Naive B cell (primary cell): ENCODE measurements around the gene USP34. TPM values are rescaled to one million over a fixed set of nuclear protein-coding genes. Genes with fewer than 3 reads are reported as not detected.
"Not testable (repeated sequence)": the region's sequence is repeated elsewhere in the genome, so short reads cannot be mapped to it uniquely, and the experiment has no call there.

Source experiments
- ATAC-seq, 2 donors: fragments of 150-1000 bp; cut with Tn5 transposase; 2 replicates each; pipeline ENCODE4 v1.10.0; 2021; ENCODE audit warnings: low read depth in 2 of 2, mild to moderate bottlenecking in 2 of 2, moderate library complexity in 2 of 2
- DNase-seq: peaks from one replicate; pipeline ENCODE4 v3.0.0; 2022
- H3K27ac Mint-ChIP-seq, 6 donors: one replicate each; pipeline ENCODE4 v1.8.0; 2020 to 2022; ENCODE audit warnings: mild to moderate bottlenecking in 6 of 6, mixed read lengths in 6 of 6, moderate library complexity in 5 of 6, inconsistent platforms in 2 of 6
- H3K27me3 Mint-ChIP-seq, 3 donors: one replicate each; pipeline ENCODE4 v1.8.0; 2021 to 2022; ENCODE audit warnings: mixed read lengths in 3 of 3, mild to moderate bottlenecking in 1 of 3
- H3K36me3 Mint-ChIP-seq, 2 donors: one replicate each; pipeline ENCODE4 v1.8.0; 2020 to 2022; ENCODE audit warnings: mixed read lengths in 2 of 2, inconsistent platforms in 1 of 2, mild to moderate bottlenecking in 1 of 2
- H3K4me1 Mint-ChIP-seq, 3 donors: one replicate each; pipeline ENCODE4 v1.8.0; 2020 to 2022; ENCODE audit warnings: mixed read lengths in 3 of 3, inconsistent platforms in 1 of 3, mild to moderate bottlenecking in 1 of 3, moderate library complexity in 1 of 3
- H3K4me3 Mint-ChIP-seq, 8 donors: one replicate each; pipeline ENCODE4 v1.8.0; 2020 to 2022; ENCODE audit warnings: mild to moderate bottlenecking in 8 of 8, mixed read lengths in 8 of 8, moderate library complexity in 8 of 8, inconsistent platforms in 2 of 8
- H3K9me3 Mint-ChIP-seq, 7 donors: one replicate each; pipeline ENCODE4 v1.8.0; 2020 to 2022; ENCODE audit warnings: mixed read lengths in 7 of 7, mild to moderate bottlenecking in 5 of 7, inconsistent platforms in 2 of 7, moderate library complexity in 1 of 7
- polyA plus RNA-seq, 6 donors: library from polyadenylated mRNA; unstranded; fragments of 300-500 nt; fragmentation: Illumina TruSeq; gene quantifications; one replicate each; pipeline ENCODE4 v1.2.3, GENCODE V29; 2021; ENCODE audit warnings: low read depth in 6 of 6

The USP34 gene
- polyA plus RNA-seq, 6 donors from 2014 or later, result 16.1 to 26.9 (median 21.4) TPM

GRCh38 chr2:61454972-61455371 lies 15.9 kb downstream of the USP34 start:
- not testable (repeated sequence) for ATAC-seq, H3K36me3 Mint-ChIP-seq, H3K9me3 Mint-ChIP-seq, DNase-seq, H3K27me3 Mint-ChIP-seq
- H3K4me3 Mint-ChIP-seq, result peak overlapping the region in 1 of 8 donors; percentile 54
- peak overlapping the region in 1 of 6 donors; percentile 12 for H3K27ac Mint-ChIP-seq
- H3K4me1 Mint-ChIP-seq, result peaks cover 36 to 81% (median 60%) of the 10 kb centered on the region in 3 donors

DNA sequence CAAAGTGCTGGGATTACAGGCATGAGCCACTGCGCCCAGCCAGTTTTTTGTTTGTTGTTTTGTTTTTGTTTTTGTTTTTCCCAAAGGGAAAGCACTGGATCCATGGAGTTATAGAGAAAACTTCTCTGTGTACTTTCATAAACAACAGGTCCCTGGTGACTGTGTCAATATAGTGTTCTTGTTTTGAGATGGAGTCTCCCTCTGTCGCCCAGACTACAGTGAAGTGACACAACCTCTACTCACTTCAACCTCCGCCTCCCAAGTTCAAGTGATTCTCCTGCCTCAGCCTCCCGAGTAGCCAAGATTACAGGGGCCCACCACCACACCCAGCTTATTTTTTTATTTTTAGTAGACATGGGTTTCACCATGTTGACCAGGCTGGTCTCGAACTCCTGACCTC lies 16.5 kb downstream of the USP34 start:
- Mint-ChIP-seq H3K36me3 (peaks cover 0 to 3% of the 10 kb centered on the region in 2 donors), H3K4me1 (peaks cover 39 to 81% (median 62%) of the 10 kb centered on the region in 3 donors), H3K27ac (peak overlapping the region in 2 of 6 donors; percentile 38 to 63), H3K4me3 (peak overlapping the region in 2 of 8 donors; percentile 47 to 53), H3K9me3 (peaks cover 0 to 2% (median 0%) of the 10 kb centered on the region in 7 donors), H3K27me3 (no peaks in the 10 kb centered on the region)
- DNase-seq (no peak), ATAC-seq (no peak)

DNA sequence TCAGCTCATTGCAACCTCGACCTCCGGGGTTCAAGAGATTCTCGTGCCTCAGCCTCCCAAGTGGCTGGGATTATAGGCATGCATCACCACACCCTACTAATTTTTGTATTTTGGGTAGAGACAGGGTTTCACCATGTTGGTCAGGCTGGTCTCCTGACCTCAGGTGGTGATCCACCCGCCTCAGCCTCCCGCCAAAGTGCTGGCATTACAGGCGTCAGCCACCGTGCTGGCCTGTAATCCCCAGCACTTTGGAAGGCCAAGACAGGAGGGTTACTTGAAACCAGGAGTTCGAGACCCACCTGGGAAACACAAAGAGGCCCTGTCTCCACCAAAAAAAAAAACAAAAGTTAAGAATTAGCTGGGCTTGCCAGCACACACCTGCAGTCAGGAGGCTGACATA lies 18.5 kb downstream of the USP34 start:
- Mint-ChIP-seq H3K36me3 (no peaks in the 10 kb centered on the region), H3K4me1 (peaks cover 28 to 81% (median 61%) of the 10 kb centered on the region in 3 donors), H3K27me3 (no peaks in the 10 kb centered on the region), H3K9me3 (peaks cover 0 to 2% (median 0%) of the 10 kb centered on the region in 7 donors), H3K27ac (peak overlapping the region in 4 of 6 donors; percentile 5 to 88 (median 72)), H3K4me3 (no peak overlapping the region)
- no peak for DNase-seq
- ATAC-seq, result no peak

- peaks cover 23 to 81% (median 59%) of the 10 kb centered on the region in 3 donors for H3K4me1 Mint-ChIP-seq
- H3K27ac Mint-ChIP-seq, result peak overlapping the region in 3 of 6 donors; percentile 53 to 74 (median 56)
- H3K9me3 Mint-ChIP-seq, result peaks cover 0 to 2% (median 0%) of the 10 kb centered on the region in 7 donors
Observed at GRCh38 chr2:61451178-61451577, 19.7 kb downstream of the USP34 start.

DNA sequence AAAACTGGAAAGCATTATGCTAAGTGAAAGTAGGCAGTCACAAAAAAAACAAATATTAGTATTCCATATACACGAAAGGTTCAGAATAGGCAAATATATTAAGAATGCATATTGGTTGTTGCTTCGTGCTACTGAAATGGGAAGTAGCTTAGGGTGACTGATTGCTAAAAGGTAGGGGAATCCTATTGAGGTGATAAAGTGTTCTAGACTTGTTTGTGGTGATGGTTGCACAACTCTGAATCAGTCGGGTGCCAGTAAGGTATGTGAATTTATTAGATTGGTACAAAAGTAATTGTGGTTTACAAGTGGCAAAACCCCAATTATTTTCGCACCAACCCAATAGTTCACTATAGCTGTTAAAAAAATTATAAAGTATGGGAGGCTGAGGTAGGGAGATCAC lies 20.7 kb downstream of the USP34 start:
- Mint-ChIP-seq H3K36me3 (no peaks in the 10 kb centered on the region), H3K27me3 (no peaks in the 10 kb centered on the region), H3K4me1 (peaks cover 15 to 76% (median 52%) of the 10 kb centered on the region in 3 donors), H3K4me3 (peak overlapping the region in 2 of 8 donors; percentile 9 to 61), H3K27ac (peak overlapping the region in 3 of 6 donors; percentile 43 to 84 (median 69)), H3K9me3 (peaks cover 0 to 2% (median 0%) of the 10 kb centered on the region in 7 donors)
- peak; percentile 82 to 85 for ATAC-seq
- peak; percentile 21 for DNase-seq

More at GRCh38 chr2:61451178-61451577, 19.7 kb downstream of the USP34 start:
- no peak for ATAC-seq
- no peak for DNase-seq
- no peaks in the 10 kb centered on the region for H3K36me3 Mint-ChIP-seq
- H3K27me3 Mint-ChIP-seq, result no peaks in the 10 kb centered on the region
- H3K4me3 Mint-ChIP-seq, result peak overlapping the region in 1 of 8 donors; percentile 33

DNA sequence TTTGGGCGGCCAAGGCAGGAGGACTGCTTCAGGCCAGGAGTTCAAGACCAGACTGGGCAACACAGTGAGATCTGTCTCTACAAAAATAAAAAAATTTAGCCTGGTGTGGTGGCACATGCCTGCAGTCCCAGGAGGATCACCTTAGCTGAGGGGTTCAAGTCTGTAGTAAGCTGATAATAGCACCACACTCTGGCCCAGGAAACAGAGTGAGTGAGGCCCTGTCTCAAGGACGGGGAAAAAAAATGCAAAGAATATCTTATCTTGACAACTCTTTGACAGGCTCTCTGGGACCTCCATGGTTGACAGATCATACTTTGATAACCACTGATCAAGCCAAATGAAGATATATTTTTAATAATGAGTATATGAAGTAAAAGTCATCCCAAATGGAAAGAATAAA lies 22.7 kb downstream of the USP34 start:
- H3K27me3 Mint-ChIP-seq, result no peaks in the 10 kb centered on the region
- no peak for DNase-seq
- H3K4me3 Mint-ChIP-seq, result peak overlapping the region in 2 of 8 donors; percentile 5 to 33
- H3K4me1 Mint-ChIP-seq, result peaks cover 32 to 78% (median 58%) of the 10 kb centered on the region in 3 donors
- no peak for ATAC-seq
- H3K36me3 Mint-ChIP-seq, result peaks cover 0 to 15% of the 10 kb centered on the region in 2 donors
- no peak overlapping the region for H3K27ac Mint-ChIP-seq
- peaks cover 0 to 4% (median 0%) of the 10 kb centered on the region in 7 donors for H3K9me3 Mint-ChIP-seq

- Mint-ChIP-seq H3K36me3 (peaks cover 0 to 15% of the 10 kb centered on the region in 2 donors), H3K4me3 (peak overlapping the region in 3 of 8 donors; percentile 34 to 73 (median 47)), H3K4me1 (peaks cover 40 to 87% (median 65%) of the 10 kb centered on the region in 3 donors), H3K27ac (peak overlapping the region in 4 of 6 donors; percentile 49 to 73 (median 59))
- not testable (repeated sequence) for DNase-seq, H3K27me3 Mint-ChIP-seq, H3K9me3 Mint-ChIP-seq, ATAC-seq
Observed at GRCh38 chr2:61446971-61447370, 23.9 kb downstream of the USP34 start.

DNA sequence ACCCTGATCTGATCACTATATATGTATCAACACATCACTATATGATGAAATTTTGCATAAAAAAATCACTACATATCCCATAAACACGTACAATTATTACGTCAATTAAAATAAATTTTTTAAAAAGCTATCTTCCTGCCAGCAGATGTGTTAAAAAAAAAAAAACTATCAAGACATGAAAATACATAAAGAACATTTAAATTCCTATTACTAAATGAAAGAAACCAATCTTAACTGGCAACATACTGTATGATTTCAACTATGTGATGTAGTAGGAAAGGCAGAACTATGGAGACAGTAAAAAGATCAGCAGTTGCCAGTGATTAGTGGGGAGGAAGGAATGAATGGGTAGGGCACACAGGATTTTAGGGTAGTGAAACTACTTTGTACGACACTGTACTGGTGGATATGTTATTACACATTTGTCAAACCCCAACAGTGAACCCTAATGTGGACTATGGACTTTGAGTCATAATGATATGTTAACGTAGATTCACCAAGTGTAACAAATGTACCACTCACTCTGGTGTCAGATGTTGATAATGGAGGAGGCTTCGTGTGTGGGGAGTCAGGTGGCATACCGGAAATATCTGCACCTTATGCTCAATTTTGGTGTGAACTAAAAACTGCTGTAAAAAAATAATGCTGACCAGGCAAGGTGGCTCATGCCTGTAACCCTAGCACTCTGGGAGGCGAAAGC lies 27.4 kb downstream of the USP34 start:
- Mint-ChIP-seq H3K36me3 (peaks cover 4 to 15% of the 10 kb centered on the region in 2 donors), H3K4me1 (peaks cover 50 to 88% (median 81%) of the 10 kb centered on the region in 3 donors), H3K27ac (peak overlapping the region; percentile 77 to 90 (median 86)), H3K27me3 (no peaks in the 10 kb centered on the region), H3K4me3 (peak overlapping the region; percentile 38 to 67 (median 58)), H3K9me3 (peaks cover 0 to 4% (median 3%) of the 10 kb centered on the region in 7 donors)
- DNase-seq (peak; percentile 60), ATAC-seq (peak; percentile 90)

DNA sequence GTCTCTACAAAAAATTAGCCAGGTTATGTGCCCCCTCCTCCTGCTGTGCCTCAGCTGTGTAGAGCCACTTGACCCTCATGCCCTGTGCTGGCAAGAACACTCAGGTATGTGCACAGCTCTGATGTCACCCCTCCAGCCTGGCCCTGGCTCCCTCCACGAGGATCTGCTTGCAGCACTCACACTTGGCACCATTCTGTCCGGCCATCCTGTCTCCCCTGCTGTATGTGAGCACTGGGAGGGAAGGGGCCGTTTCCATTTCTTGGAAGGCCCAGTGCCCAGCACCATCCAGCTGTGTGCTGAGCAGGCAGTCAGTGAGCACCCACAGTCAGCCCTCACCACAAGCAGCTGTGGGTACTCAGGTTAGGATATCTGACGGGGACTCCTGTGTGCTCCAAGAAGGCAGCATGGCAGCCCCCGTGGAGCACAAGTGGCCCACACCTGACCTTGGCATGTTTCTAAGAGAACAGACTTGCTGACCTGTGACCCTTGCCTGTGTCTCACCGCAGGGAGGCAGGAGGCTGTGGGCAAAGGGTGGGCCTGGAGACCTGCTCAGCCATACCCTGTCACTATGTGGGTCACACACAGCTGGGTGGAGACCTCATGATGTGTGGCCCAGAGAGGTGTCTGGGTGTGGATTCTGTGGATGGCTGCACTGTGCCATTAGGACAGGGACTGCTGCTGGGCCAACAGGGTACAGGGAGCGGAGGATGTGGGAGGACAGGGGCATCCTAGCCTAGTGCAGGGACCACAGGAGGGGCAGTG lies 31.5 kb downstream of the USP34 start:
- peaks cover 5 to 27% of the 10 kb centered on the region in 2 donors for H3K36me3 Mint-ChIP-seq

DNA sequence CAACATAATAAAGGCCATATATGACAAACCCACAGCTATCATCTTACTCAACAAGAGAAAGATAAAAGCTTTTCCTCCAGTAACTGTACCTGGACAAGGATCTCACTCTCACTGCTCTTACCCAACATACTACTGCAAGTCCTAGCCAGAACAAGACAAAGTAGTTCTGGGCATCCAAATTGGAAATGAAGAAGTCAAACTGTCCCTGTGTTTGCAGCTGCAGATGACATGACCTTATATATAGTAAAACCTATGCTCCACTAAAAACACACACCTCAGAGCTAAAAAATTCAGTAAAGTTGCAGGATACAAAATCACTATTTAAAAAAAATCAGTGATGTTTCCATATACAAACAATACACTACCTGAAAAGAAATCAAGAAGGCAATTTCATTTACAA lies 32.2 kb downstream of the USP34 start:
- DNase-seq, result no peak
- Mint-ChIP-seq H3K9me3 (peaks cover 9 to 23% (median 15%) of the 10 kb centered on the region in 7 donors), H3K4me1 (peaks cover 69 to 89% (median 83%) of the 10 kb centered on the region in 3 donors)

More for the DNA sequence above, 31.5 kb downstream of the USP34 start:
- DNase-seq (no peak), ATAC-seq (no peak)
- no peaks in the 10 kb centered on the region for H3K27me3 Mint-ChIP-seq
- peaks cover 9 to 23% (median 17%) of the 10 kb centered on the region in 7 donors for H3K9me3 Mint-ChIP-seq
- peaks cover 68 to 89% (median 83%) of the 10 kb centered on the region in 3 donors for H3K4me1 Mint-ChIP-seq
- peak overlapping the region; percentile 59 to 86 (median 78) for H3K27ac Mint-ChIP-seq
- peak overlapping the region in 3 of 8 donors; percentile 13 to 64 (median 24) for H3K4me3 Mint-ChIP-seq

GRCh38 chr2:61437170-61437569 lies 33.7 kb downstream of the USP34 start:
- ATAC-seq (no peak), DNase-seq (no peak)
- H3K9me3 Mint-ChIP-seq, result peaks cover 9 to 23% (median 15%) of the 10 kb centered on the region in 7 donors
- H3K27ac Mint-ChIP-seq, result peak overlapping the region in 4 of 6 donors; percentile 21 to 76 (median 52)
- peak overlapping the region in 2 of 8 donors; percentile 15 to 74 for H3K4me3 Mint-ChIP-seq
- H3K4me1 Mint-ChIP-seq, result peaks cover 64 to 83% (median 81%) of the 10 kb centered on the region in 3 donors
- no peaks in the 10 kb centered on the region for H3K27me3 Mint-ChIP-seq
- H3K36me3 Mint-ChIP-seq, result peaks cover 5 to 16% of the 10 kb centered on the region in 2 donors

More for the DNA sequence above, 32.2 kb downstream of the USP34 start:
- Mint-ChIP-seq H3K27me3 (no peaks in the 10 kb centered on the region), H3K27ac (peak overlapping the region in 4 of 6 donors; percentile 49 to 83 (median 78)), H3K36me3 (peaks cover 5 to 20% of the 10 kb centered on the region in 2 donors), H3K4me3 (peak overlapping the region in 2 of 8 donors; percentile 13 to 64)
- ATAC-seq, result no peak

DNA sequence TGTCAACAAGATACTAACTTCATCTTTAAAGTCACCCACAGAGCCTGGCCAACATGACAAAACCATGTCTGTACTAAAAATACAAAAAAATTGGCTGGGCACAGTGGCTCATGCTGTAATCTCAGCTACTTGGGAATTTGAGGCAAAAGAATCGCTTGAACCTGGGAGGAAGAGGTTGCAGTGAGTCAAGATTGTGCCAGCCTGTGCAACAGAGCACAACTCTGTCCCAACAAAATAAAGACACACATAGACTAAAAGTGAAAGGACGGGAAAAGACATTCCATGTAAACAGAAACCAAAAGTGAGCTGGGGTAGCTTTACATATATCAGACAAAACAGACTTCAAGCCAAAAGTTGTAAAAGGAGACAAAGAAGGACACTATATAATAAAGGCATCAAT lies 34.8 kb downstream of the USP34 start:
- Mint-ChIP-seq H3K4me1 (peaks cover 55 to 75% (median 73%) of the 10 kb centered on the region in 3 donors), H3K27me3 (no peaks in the 10 kb centered on the region), H3K9me3 (peaks cover 9 to 23% (median 15%) of the 10 kb centered on the region in 7 donors), H3K27ac (peak overlapping the region in 5 of 6 donors; percentile 8 to 78 (median 55)), H3K4me3 (peak overlapping the region in 5 of 8 donors; percentile 3 to 72 (median 16)), H3K36me3 (peaks cover 5 to 16% of the 10 kb centered on the region in 2 donors)
- no peak for DNase-seq
- no peak for ATAC-seq

DNA sequence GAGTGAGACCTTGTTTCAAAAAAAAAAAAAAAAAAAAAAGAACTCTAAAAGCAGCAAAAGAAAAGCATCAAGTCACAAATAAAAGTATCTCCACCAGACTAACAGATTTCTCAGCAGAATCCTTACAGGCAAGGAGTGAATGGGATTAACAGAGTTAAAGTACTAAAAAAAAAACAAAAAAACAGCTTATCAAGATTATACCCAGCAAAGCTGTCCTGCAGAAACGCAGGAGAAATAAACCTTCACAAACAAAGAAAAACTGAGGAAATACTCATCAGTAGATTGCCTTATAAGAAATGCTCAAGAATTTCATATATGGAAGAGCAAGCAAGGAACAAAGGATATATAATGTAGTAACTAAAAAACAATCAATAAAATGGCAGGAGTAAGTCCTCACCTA lies 35.6 kb downstream of the USP34 start:
- peaks cover 9 to 16% of the 10 kb centered on the region in 2 donors for H3K36me3 Mint-ChIP-seq
- H3K27me3 Mint-ChIP-seq, result no peaks in the 10 kb centered on the region
- H3K4me3 Mint-ChIP-seq, result peak overlapping the region in 4 of 8 donors; percentile 19 to 45 (median 30)
- peaks cover 9 to 23% (median 15%) of the 10 kb centered on the region in 7 donors for H3K9me3 Mint-ChIP-seq
- peaks cover 59 to 79% (median 74%) of the 10 kb centered on the region in 3 donors for H3K4me1 Mint-ChIP-seq
- peak overlapping the region in 4 of 6 donors; percentile 7 to 71 (median 52) for H3K27ac Mint-ChIP-seq
- DNase-seq (no peak), ATAC-seq (no peak)
